ENCODE data around the gene NLRP4.
"Not testable (repeated sequence)": the region's sequence is repeated elsewhere in the genome, so short reads cannot be mapped to it uniquely, and the experiment has no call there.

The NLRP4 gene

DNA sequence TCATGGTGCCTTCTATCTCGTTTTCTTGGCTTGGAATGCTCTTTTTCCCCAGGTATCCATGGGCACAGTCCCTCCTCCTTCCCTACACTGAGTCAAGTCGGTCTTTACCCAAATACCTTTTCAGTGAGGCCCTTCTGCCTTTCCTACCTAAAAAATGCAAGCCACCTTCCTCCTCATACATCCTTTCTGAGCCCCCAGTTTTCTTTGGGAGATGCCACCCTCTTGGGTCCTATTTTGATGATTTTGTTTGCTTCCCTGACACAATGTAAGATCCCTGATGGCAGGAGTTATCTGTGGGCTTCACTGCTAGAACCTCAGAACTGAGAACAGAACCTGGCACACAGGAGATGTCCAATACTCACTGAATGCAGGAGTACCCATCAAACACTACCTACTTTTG, 73.5 kb downstream of the NLRP4 start:
- TF ChIP-seq CTCF (IDR thresholded peaks at IDR 0.05; ENCODE audit: low read depth, low read length): no peak
- Histone ChIP-seq H3K4me1 (no peaks in the 10 kb centered on the region), H3K27me3 (no peaks in the 10 kb centered on the region), H3K4me3 (ENCODE audit: low read depth, low read length) (no peak overlapping the region), H3K9me3 (no peaks in the 10 kb centered on the region), H3K36me3 (no peaks in the 10 kb centered on the region)
- no peak for DNase-seq

DNA sequence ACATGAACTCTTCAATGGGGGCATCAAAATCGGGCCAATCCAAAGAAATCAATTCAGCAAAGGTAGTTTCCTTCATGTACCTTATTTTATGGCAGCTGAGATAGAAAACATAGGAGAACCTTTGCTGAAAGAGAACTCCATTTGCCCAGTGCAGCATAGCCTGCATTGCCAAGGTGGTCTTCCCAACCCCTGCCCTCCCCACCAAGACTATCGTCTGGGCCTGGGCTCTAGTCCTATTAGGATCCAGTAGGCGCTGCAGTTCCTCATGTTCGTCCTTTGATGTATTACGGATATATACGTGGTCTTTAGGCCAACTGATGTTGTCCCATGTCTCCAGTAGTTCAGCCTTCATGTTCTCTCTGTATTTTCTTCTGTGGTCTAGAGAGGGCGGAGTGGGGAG, 76.6 kb downstream of the NLRP4 start:
- TF ChIP-seq CTCF (IDR thresholded peaks at IDR 0.05; ENCODE audit: low read depth, low read length): no peak
- DNase-seq: no peak
- no peaks in the 10 kb centered on the region for H3K4me1 ChIP-seq
- H3K9me3 ChIP-seq: no peaks in the 10 kb centered on the region
- H3K36me3 ChIP-seq: no peaks in the 10 kb centered on the region
- H3K27me3 ChIP-seq: no peaks in the 10 kb centered on the region
- no peak overlapping the region for H3K4me3 ChIP-seq (ENCODE audit: low read depth, low read length)

- H3K9me3 ChIP-seq: no peaks in the 10 kb centered on the region
- peak; percentile 44 for TF ChIP-seq CTCF (IDR thresholded peaks at IDR 0.05; ENCODE audit: low read depth, low read length)
- H3K4me3 ChIP-seq (ENCODE audit: low read depth, low read length): no peak overlapping the region
- no peaks in the 10 kb centered on the region for H3K36me3 ChIP-seq
- no peaks in the 10 kb centered on the region for H3K27me3 ChIP-seq
- peak; percentile 8 for DNase-seq
- H3K4me1 ChIP-seq: no peaks in the 10 kb centered on the region
Observed at GRCh38 chr19:55913643-55914268, 77.4 kb downstream of the NLRP4 start.

- DNase-seq: no peak
- H3K4me1 ChIP-seq: no peaks in the 10 kb centered on the region
- H3K27me3 ChIP-seq: no peaks in the 10 kb centered on the region
- H3K9me3 ChIP-seq: no peaks in the 10 kb centered on the region
- TF ChIP-seq CTCF (IDR thresholded peaks at IDR 0.05; ENCODE audit: low read depth, low read length): no peak
- H3K36me3 ChIP-seq: no peaks in the 10 kb centered on the region
- H3K4me3 ChIP-seq (ENCODE audit: low read depth, low read length): no peak overlapping the region
Observed at GRCh38 chr19:55923556-55923955, 87.2 kb downstream of the NLRP4 start.

DNA sequence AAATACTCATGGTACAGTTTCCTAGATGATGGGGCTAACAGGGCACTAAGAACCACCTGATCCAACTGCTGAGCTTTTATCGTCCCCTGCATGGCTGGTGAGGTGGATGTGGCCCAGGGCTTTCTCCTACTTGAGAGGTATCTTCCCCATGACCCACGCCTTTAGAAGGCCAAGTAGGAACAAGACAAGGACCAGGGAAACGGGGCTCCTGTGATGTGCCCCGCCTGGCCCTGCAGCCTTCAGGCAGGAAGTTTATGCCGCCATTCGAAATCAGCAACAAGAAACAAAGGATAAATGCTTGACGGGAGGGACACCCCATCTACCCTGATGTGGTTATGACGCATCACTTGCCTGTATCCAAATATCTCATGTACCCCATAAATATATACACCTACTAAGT, 91.7 kb downstream of the NLRP4 start:
- no peaks in the 10 kb centered on the region for H3K9me3 ChIP-seq
- DNase-seq: no peak
- no peak overlapping the region for H3K4me3 ChIP-seq (ENCODE audit: low read depth, low read length)
- H3K27me3 ChIP-seq: peaks cover 5% of the 10 kb centered on the region; the same call in 1 of the 2 replicates
- no peaks in the 10 kb centered on the region for H3K4me1 ChIP-seq
- TF ChIP-seq CTCF (IDR thresholded peaks at IDR 0.05; ENCODE audit: low read depth, low read length): no peak
- H3K36me3 ChIP-seq: no peaks in the 10 kb centered on the region

- not testable (repeated sequence) for H3K9me3 ChIP-seq; H3K4me3 ChIP-seq (ENCODE audit: low read depth, low read length); H3K36me3 ChIP-seq; DNase-seq; H3K4me1 ChIP-seq
- peaks cover 12% of the 10 kb centered on the region for H3K27me3 ChIP-seq
Observed at GRCh38 chr19:55929258-55929657, 92.9 kb downstream of the NLRP4 start.
